K562 (cell line): Measurements from ENCODE around the gene VTN. TPM values are rescaled to one million over a fixed set of nuclear protein-coding genes. Genes with fewer than 3 reads are reported as not detected.

Experiments used
- CXXC5 ChIP-seq: fragments of 250-450 bp; sonication (Bioruptor Pico); IDR thresholded peaks from 2 replicates; pipeline ENCODE4 v1.8.0; 2022; ENCODE audit warnings: inconsistent platforms, mild to moderate bottlenecking, moderate library complexity
- E2F6 ChIP-seq, 2 experiments: IDR thresholded peaks; 2 replicates each; pipeline ENCODE4 v1.6.1; 2011; ENCODE audit warnings: borderline replicate concordance in 1 of 2, control low read depth in 1 of 2, low read depth in 1 of 2, low read length in 1 of 2, mild to moderate bottlenecking in 1 of 2, mixed read lengths in 1 of 2, moderate library complexity in 1 of 2; ENCODE audit not compliant: insufficient read depth in 1 of 2, insufficient read length in 1 of 2, poor library complexity in 1 of 2, severe bottlenecking in 1 of 2; ENCODE audit errors: extremely low read depth in 1 of 2
- FOXM1 ChIP-seq, 2 experiments: fragments of 450-650 bp in 1 of 2; sonication (generic) in 1 of 2; formaldehyde crosslinking in 1 of 2; IDR thresholded peaks; 2 replicates each; pipeline versions ENCODE4 v1.6.1 to v1.9.0; 2017 to 2022; ENCODE audit warnings: low read depth in 2 of 2, mild to moderate bottlenecking in 2 of 2, missing genetic modification reagents in 1 of 2, moderate library complexity in 1 of 2
- HNRNPH1 ChIP-seq: fragments of 200-400 bp; formaldehyde crosslinking; optimal IDR thresholded peaks from 2 replicates; pipeline ENCODE3; 2017; ENCODE audit warnings: low read depth, mild to moderate bottlenecking, low read length, moderate library complexity
- KDM4B ChIP-seq, 2 experiments: fragments of 450-650 bp in 1 of 2; sonication (generic) in 1 of 2; IDR thresholded peaks; 2 replicates each; pipeline ENCODE4 v1.6.1; 2016 to 2017; ENCODE audit warnings: borderline replicate concordance in 2 of 2, antibody characterized with exemption in 1 of 2, low read depth in 1 of 2, mild to moderate bottlenecking in 1 of 2
- L3MBTL2 ChIP-seq: fragments of 450-650 bp; IDR thresholded peaks from 2 replicates; pipeline ENCODE4 v1.6.1; 2016; ENCODE audit warnings: mild to moderate bottlenecking, moderate library complexity
- NCOA1 ChIP-seq: fragments of 450-650 bp; IDR thresholded peaks from 2 replicates; pipeline ENCODE4 v1.6.1; 2016; ENCODE audit warnings: low read depth
- SP2 ChIP-seq: IDR thresholded peaks from 2 replicates; pipeline ENCODE4 v1.6.1; 2011; ENCODE audit warnings: mild to moderate bottlenecking, low read depth, low read length, moderate library complexity; ENCODE audit not compliant: poor library complexity, severe bottlenecking; ENCODE audit errors: extremely low read depth
- TEAD2 ChIP-seq: fragments of 450-650 bp; IDR thresholded peaks from 2 replicates; pipeline ENCODE4 v1.6.1; 2016; ENCODE audit warnings: missing genetic modification characterization, control low read depth, missing compliant biosample characterization
- polyA plus RNA-seq, 8 experiments: library from polyadenylated mRNA; depleted of rRNA in 4 of 8; stranded (reverse) in 5 of 8; unstranded in 3 of 8; fragments of >200 nt; fragmentation: Nextera tagmentation in 2 of 8; fragmentation: Illumina TruSeq in 1 of 8; extraction: Ambion mirVana in 2 of 8; extraction: Trizol in 1 of 8; gene quantifications; 2 replicates each; pipeline versions ENCODE4 v1.2.1 to v1.2.3, GENCODE V29; 2011 to 2014; ENCODE audit warnings: inconsistent platforms in 1 of 8, missing spikeins in 1 of 8
- total RNA-seq, 7 experiments: library from RNA; depleted of rRNA in 6 of 7; stranded (reverse); fragments of >200 nt in 6 of 7; fragmentation: Illumina TruSeq in 2 of 7; extraction: Trizol in 2 of 7; gene quantifications; 2 replicates each; pipeline versions ENCODE4 v1.2.1 to v1.2.3, GENCODE V29; 2011 to 2021; ENCODE audit warnings: low replicate concordance in 1 of 7
- TF ChIP-seq, protein P1 (sequence below), 2 experiments: fragments of 450-650 bp in 1 of 2; sonication (generic) in 1 of 2; formaldehyde crosslinking in 1 of 2; IDR thresholded peaks; 2 replicates each; pipeline versions ENCODE4 v1.7.1 to v1.9.0; 2016 to 2022; ENCODE audit warnings: inconsistent platforms in 1 of 2, mild to moderate bottlenecking in 1 of 2, missing genetic modification reagents in 1 of 2
- TF ChIP-seq, protein P2 (sequence below): fragments of 450-650 bp; IDR thresholded peaks from 2 replicates; pipeline ENCODE4 v1.7.0; 2016; ENCODE audit warnings: borderline replicate concordance

Gene VTN
- total and polyA plus RNA-seq, 9 of the 15 experiments (the other 6 are each of a cell fraction or from before 2014, with no cell fraction given) = 0.13 to 1.0 (median 0.29) TPM; not detected in 1

GRCh38 chr17:28357061-28357900 is 12.8 kb downstream of the VTN start, which contains the start of gene POLDIP2 (continued):
- TF ChIP-seq, protein P1, sequence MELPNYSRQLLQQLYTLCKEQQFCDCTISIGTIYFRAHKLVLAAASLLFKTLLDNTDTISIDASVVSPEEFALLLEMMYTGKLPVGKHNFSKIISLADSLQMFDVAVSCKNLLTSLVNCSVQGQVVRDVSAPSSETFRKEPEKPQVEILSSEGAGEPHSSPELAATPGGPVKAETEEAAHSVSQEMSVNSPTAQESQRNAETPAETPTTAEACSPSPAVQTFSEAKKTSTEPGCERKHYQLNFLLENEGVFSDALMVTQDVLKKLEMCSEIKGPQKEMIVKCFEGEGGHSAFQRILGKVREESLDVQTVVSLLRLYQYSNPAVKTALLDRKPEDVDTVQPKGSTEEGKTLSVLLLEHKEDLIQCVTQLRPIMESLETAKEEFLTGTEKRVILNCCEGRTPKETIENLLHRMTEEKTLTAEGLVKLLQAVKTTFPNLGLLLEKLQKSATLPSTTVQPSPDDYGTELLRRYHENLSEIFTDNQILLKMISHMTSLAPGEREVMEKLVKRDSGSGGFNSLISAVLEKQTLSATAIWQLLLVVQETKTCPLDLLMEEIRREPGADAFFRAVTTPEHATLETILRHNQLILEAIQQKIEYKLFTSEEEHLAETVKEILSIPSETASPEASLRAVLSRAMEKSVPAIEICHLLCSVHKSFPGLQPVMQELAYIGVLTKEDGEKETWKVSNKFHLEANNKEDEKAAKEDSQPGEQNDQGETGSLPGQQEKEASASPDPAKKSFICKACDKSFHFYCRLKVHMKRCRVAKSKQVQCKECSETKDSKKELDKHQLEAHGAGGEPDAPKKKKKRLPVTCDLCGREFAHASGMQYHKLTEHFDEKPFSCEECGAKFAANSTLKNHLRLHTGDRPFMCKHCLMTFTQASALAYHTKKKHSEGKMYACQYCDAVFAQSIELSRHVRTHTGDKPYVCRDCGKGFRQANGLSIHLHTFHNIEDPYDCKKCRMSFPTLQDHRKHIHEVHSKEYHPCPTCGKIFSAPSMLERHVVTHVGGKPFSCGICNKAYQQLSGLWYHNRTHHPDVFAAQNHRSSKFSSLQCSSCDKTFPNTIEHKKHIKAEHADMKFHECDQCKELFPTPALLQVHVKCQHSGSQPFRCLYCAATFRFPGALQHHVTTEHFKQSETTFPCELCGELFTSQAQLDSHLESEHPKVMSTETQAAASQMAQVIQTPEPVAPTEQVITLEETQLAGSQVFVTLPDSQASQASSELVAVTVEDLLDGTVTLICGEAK (IDR thresholded peaks at IDR 0.05) = peak; percentile 99
- TF ChIP-seq, protein P1 (CRISPR knock-in tag; IDR thresholded peaks at IDR 0.05) = no peak
- peak; percentile 69 for TF ChIP-seq NCOA1
- peak; percentile 93 for TF ChIP-seq CXXC5 (CRISPR knock-in tag)
- peak in 1 of 2 experiments; percentile 96; a peak in 2 of 4 replicates for TF ChIP-seq KDM4B (IDR thresholded peaks at IDR 0.05; ENCODE audit: borderline replicate concordance in 2 of 2, low read depth in 1 of 2)
- no peak for TF ChIP-seq TEAD2
- TF ChIP-seq E2F6 (IDR thresholded peaks at IDR 0.05; ENCODE audit: borderline replicate concordance in 1 of 2, extremely low read depth in 1 of 2, insufficient read depth in 1 of 2, insufficient read length in 1 of 2, low read depth in 1 of 2, low read length in 1 of 2, poor library complexity in 1 of 2, severe bottlenecking in 1 of 2) = peak; percentile 35 to 62
- no peak for TF ChIP-seq HNRNPH1
- peak; percentile 84 for TF ChIP-seq L3MBTL2
- TF ChIP-seq SP2 = peak; percentile 33
- TF ChIP-seq FOXM1 (IDR thresholded peaks at IDR 0.05; ENCODE audit: low read depth) = no peak
- TF ChIP-seq FOXM1 (CRISPR knock-in tag; IDR thresholded peaks at IDR 0.05; ENCODE audit: low read depth) = 0 out of 2 replicates have a peak, but pooled peaks have one; percentile 23
- TF ChIP-seq, protein P2, sequence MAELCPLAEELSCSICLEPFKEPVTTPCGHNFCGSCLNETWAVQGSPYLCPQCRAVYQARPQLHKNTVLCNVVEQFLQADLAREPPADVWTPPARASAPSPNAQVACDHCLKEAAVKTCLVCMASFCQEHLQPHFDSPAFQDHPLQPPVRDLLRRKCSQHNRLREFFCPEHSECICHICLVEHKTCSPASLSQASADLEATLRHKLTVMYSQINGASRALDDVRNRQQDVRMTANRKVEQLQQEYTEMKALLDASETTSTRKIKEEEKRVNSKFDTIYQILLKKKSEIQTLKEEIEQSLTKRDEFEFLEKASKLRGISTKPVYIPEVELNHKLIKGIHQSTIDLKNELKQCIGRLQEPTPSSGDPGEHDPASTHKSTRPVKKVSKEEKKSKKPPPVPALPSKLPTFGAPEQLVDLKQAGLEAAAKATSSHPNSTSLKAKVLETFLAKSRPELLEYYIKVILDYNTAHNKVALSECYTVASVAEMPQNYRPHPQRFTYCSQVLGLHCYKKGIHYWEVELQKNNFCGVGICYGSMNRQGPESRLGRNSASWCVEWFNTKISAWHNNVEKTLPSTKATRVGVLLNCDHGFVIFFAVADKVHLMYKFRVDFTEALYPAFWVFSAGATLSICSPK = no peak
